HEK293 (cell line): ENCODE results near the gene TP53BP2.

Source experiments
- CTCF ChIA-PET: fragments of 350-600 bp; formaldehyde crosslinking; extraction: SDS; loops from one replicate; lab custom pipeline; 2021; ENCODE audit warnings: antibody characterized with exemption; lab: Yijun Ruan, JAX
- POLR2A ChIA-PET: fragments of 300-600 bp; formaldehyde crosslinking; extraction: SDS; loops from one replicate; lab custom pipeline; 2020; ENCODE audit warnings: antibody characterized with exemption, inconsistent platforms; lab: Yijun Ruan, JAX
- H3K27ac ChIP-seq: fragments of 200-500 bp; sonication (Bioruptor generic); 2 replicates; pipeline ENCODE4 v1.5.1; 2014; ENCODE audit warnings: low read depth, low read length, control low read depth, inconsistent platforms; ENCODE audit errors: extremely low read depth
- H3K36me3 ChIP-seq, 2 experiments: fragments of 200-500 bp in 1 of 2; sonication (Bioruptor generic) in 1 of 2; 1 replicate in 1 of 2; 2 replicates in 1 of 2; pipeline ENCODE4 v1.5.1; 2014 to 2017; ENCODE audit warnings: inconsistent platforms in 2 of 2, low read length in 2 of 2; ENCODE audit not compliant: control insufficient read depth in 2 of 2, insufficient read depth in 1 of 2
- H3K4me1 ChIP-seq: fragments of 200-500 bp; sonication (Bioruptor generic); 2 replicates; pipeline ENCODE4 v1.5.1; 2014; ENCODE audit warnings: mild to moderate bottlenecking, low read length, inconsistent platforms; ENCODE audit not compliant: control insufficient read depth, insufficient read depth
- H3K4me3 ChIP-seq: 2 replicates; pipeline ENCODE4 v1.5.1; 2011; ENCODE audit warnings: low read depth, mild to moderate bottlenecking, control low read depth, low read length, moderate library complexity
- H3K9me3 ChIP-seq: fragments of 200-500 bp; sonication (Bioruptor generic); 2 replicates; pipeline ENCODE4 v1.5.1; 2014; ENCODE audit warnings: low read depth, low read length, inconsistent platforms; ENCODE audit not compliant: control insufficient read depth, insufficient read depth
- EGR2 ChIP-seq: fragments of 450-650 bp; formaldehyde crosslinking; IDR thresholded peaks from 2 replicates; pipeline ENCODE4 v1.5.1; 2016; ENCODE audit warnings: low read depth, missing biosample characterization, missing genetic modification characterization
- MEIS1 ChIP-seq: sonication (generic); formaldehyde crosslinking; IDR thresholded peaks from 2 replicates; pipeline ENCODE4 v1.8.1; 2022; ENCODE audit warnings: missing genetic modification reagents, mild to moderate bottlenecking, borderline replicate concordance
- RBAK ChIP-seq: fragments of 450-650 bp; formaldehyde crosslinking; IDR thresholded peaks from 2 replicates; pipeline ENCODE4 v1.5.1; 2016; ENCODE audit warnings: missing biosample characterization, missing genetic modification characterization
- REPIN1 ChIP-seq: fragments of 450-650 bp; formaldehyde crosslinking; IDR thresholded peaks from 2 replicates; pipeline ENCODE4 v1.5.1; 2017; ENCODE audit warnings: missing biosample characterization, missing genetic modification characterization, low read depth
- SALL2 ChIP-seq: fragments of 450-650 bp; formaldehyde crosslinking; IDR thresholded peaks from 2 replicates; pipeline ENCODE4 v1.5.0; 2017; ENCODE audit warnings: missing biosample characterization, mild to moderate bottlenecking, missing genetic modification characterization, borderline replicate concordance
- SETDB1 ChIP-seq: IDR thresholded peaks from one replicate; pipeline ENCODE4 v1.6.1; 2017; ENCODE audit warnings: mild to moderate bottlenecking, low read length, moderate library complexity, mixed read lengths; ENCODE audit not compliant: insufficient read length
- TRIM28 ChIP-seq: IDR thresholded peaks from 2 replicates; pipeline ENCODE4 v1.6.1; 2011; ENCODE audit warnings: low read length, control low read depth, borderline replicate concordance
- ZBTB17 ChIP-seq: fragments of 450-650 bp; formaldehyde crosslinking; IDR thresholded peaks from 2 replicates; pipeline ENCODE4 v1.5.1; 2016; ENCODE audit warnings: missing biosample characterization, missing genetic modification characterization
- ZBTB48 ChIP-seq: fragments of 450-650 bp; formaldehyde crosslinking; IDR thresholded peaks from 2 replicates; pipeline ENCODE4 v1.5.1; 2016; ENCODE audit warnings: missing biosample characterization, missing genetic modification characterization
- ZFHX2 ChIP-seq: fragments of 450-650 bp; formaldehyde crosslinking; conservative IDR thresholded peaks from 2 replicates; pipeline ENCODE4 v1.5.1; 2016; ENCODE audit warnings: missing biosample characterization, missing genetic modification characterization
- ZNF157 ChIP-seq: fragments of 450-650 bp; formaldehyde crosslinking; IDR thresholded peaks from 2 replicates; pipeline ENCODE4 v1.5.1; 2016; ENCODE audit warnings: missing biosample characterization, missing genetic modification characterization
- ZNF2 ChIP-seq: fragments of 450-650 bp; formaldehyde crosslinking; IDR thresholded peaks from 2 replicates; pipeline ENCODE4 v1.5.1; 2016; ENCODE audit warnings: missing biosample characterization, missing genetic modification characterization
- ZNF223 ChIP-seq: fragments of 450-650 bp; formaldehyde crosslinking; IDR thresholded peaks from 2 replicates; pipeline ENCODE4 v1.5.1; 2016; ENCODE audit warnings: missing biosample characterization, missing genetic modification characterization
- ZNF335 ChIP-seq: fragments of 450-650 bp; formaldehyde crosslinking; conservative IDR thresholded peaks from 2 replicates; pipeline ENCODE4 v1.5.1; 2016; ENCODE audit warnings: missing biosample characterization, missing genetic modification characterization
- ZNF394 ChIP-seq: fragments of 450-650 bp; formaldehyde crosslinking; IDR thresholded peaks from 2 replicates; pipeline ENCODE4 v1.5.1; 2016; ENCODE audit warnings: missing biosample characterization, missing genetic modification characterization, mild to moderate bottlenecking, moderate library complexity, borderline replicate concordance
- ZNF48 ChIP-seq: fragments of 450-650 bp; formaldehyde crosslinking; IDR thresholded peaks from 2 replicates; pipeline ENCODE4 v1.5.1; 2016; ENCODE audit warnings: missing biosample characterization, missing genetic modification characterization
- ZNF521 ChIP-seq: fragments of 450-650 bp; formaldehyde crosslinking; IDR thresholded peaks from 2 replicates; pipeline ENCODE4 v1.5.1; 2017; ENCODE audit warnings: missing biosample characterization, mild to moderate bottlenecking, missing genetic modification characterization
- ZNF529 ChIP-seq: fragments of 450-650 bp; formaldehyde crosslinking; IDR thresholded peaks from 2 replicates; pipeline ENCODE4 v1.5.1; 2017; ENCODE audit warnings: missing genetic modification characterization, missing biosample characterization; ENCODE audit not compliant: insufficient replicate concordance
- ZNF600 ChIP-seq: fragments of 450-650 bp; formaldehyde crosslinking; IDR thresholded peaks from 2 replicates; pipeline ENCODE4 v1.5.1; 2016; ENCODE audit warnings: missing biosample characterization, missing genetic modification characterization
- ZNF660 ChIP-seq: fragments of 450-650 bp; IDR thresholded peaks from 2 replicates; pipeline ENCODE4 v1.5.1; 2018; ENCODE audit warnings: missing biosample characterization, mild to moderate bottlenecking, missing genetic modification characterization
- TF ChIP-seq, protein P1 (sequence below): fragments of 450-650 bp; IDR thresholded peaks from 2 replicates; pipeline ENCODE4 v1.5.1; 2018; ENCODE audit warnings: missing biosample characterization, missing genetic modification characterization
- TF ChIP-seq, protein P2 (sequence below): fragments of 450-650 bp; formaldehyde crosslinking; IDR thresholded peaks from 2 replicates; pipeline ENCODE4 v1.5.1; 2016; ENCODE audit warnings: missing biosample characterization, missing genetic modification characterization

The TP53BP2 gene

DNA sequence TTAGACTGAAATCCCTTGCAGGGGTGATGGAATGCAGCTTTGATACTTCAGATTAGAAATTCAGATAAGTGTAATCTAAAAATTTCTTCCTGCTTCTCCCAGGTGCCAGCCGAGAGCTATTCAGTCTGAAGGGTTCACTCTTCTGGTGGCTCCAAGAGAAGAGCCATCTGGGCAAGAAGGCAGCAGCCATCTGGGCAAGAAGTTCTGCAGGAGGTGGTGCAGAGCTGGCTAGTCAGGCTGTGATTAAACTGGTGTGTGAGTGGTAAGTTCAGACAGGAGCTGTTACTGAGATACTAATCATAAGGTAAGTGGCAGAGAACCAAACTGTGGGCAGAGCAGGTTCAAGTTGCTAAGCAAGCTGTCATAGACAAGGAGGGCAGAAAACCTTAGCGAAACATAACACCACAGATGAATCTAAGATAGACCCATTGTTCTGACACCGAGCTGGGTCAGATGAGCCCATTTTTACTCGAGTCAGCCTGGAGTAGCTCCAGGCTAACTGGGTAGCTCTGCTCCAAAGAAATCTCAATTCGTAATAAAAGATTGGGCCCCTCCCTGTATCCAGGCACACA, 14.4 kb upstream of the TP53BP2 start:
- TF ChIP-seq ZNF2 (tag by site-specific recombination) (no peak), ZNF335 (tag by site-specific recombination) (no peak), SETDB1 (no peak), REPIN1 (no peak), ZBTB17 (tag by site-specific recombination) (peak; percentile 80), ZNF529 (no peak), RBAK (no peak), ZNF600 (tag by site-specific recombination) (peak; percentile 90), ZNF223 (no peak), TRIM28 (peak; percentile 74; the same call in 1 of the 2 replicates), ZNF660 (no peak), ZNF521 (tag by site-specific recombination) (no peak)
- TF ChIP-seq, protein P1, sequence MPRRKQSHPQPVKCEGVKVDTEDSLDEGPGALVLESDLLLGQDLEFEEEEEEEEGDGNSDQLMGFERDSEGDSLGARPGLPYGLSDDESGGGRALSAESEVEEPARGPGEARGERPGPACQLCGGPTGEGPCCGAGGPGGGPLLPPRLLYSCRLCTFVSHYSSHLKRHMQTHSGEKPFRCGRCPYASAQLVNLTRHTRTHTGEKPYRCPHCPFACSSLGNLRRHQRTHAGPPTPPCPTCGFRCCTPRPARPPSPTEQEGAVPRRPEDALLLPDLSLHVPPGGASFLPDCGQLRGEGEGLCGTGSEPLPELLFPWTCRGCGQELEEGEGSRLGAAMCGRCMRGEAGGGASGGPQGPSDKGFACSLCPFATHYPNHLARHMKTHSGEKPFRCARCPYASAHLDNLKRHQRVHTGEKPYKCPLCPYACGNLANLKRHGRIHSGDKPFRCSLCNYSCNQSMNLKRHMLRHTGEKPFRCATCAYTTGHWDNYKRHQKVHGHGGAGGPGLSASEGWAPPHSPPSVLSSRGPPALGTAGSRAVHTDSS (tag by site-specific recombination) = no peak
- Histone ChIP-seq H3K4me1 (peaks cover 9% of the 10 kb centered on the region), H3K27ac (no peak overlapping the region), H3K9me3 (no peaks in the 10 kb centered on the region), H3K4me3 (no peak overlapping the region), H3K36me3 (no peaks in the 10 kb centered on the region)
- CTCF ChIA-PET = interaction anchor here (0.9 kb wide), 2 partner anchors 9 to 12 kb away, joined by 3 to 4 read pairs; no protein-coding TSS in a partner anchor
- POLR2A ChIA-PET = interaction anchor here (0.8 to 3.2 kb wide), 2 partner anchors 10 to 14 kb away, joined by 3 to 21 read pairs; partner anchors contain the start of gene TP53BP2

DNA sequence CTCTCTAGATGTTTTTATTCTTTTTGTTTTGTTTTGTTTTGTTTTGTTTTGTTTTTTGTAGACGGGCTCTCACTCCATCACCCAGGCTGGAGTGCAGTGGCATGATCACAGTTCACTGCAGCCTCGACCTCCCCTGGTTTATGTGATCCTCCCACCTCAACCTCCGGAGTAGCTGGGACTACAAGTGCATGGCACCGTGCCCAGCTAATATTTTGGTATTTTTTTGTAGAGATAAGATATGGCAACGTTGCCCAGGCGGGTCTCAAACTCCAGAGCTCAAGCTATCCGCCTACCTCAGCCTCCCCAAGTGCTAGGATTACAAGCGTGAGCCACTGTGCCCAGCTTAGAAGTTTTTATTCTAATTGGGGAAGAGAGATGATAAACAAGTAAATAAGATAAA, 13.3 kb upstream of the TP53BP2 start:
- Histone ChIP-seq H3K36me3 (no peaks in the 10 kb centered on the region), H3K4me3 (no peak overlapping the region), H3K27ac (no peak overlapping the region), H3K4me1 (peaks cover 9% of the 10 kb centered on the region), H3K9me3 (no peaks in the 10 kb centered on the region)
- ChIA-PET CTCF (interaction anchor here (0.6 to 1.8 kb wide), 5 partner anchors 9 to 475 kb away, joined by 3 to 12 read pairs (median 3); no protein-coding TSS in a partner anchor), POLR2A (interaction anchor here (3.2 kb wide), 1 partner anchor 13 kb away, joined by 21 read pairs; the partner anchor contains the start of gene TP53BP2)
- TF ChIP-seq SALL2 (no peak), ZFHX2 (tag by site-specific recombination) (peak; percentile 78), ZBTB48 (tag by site-specific recombination) (0 out of 2 replicates have a peak, but pooled peaks have one; percentile 49), ZNF157 (tag by site-specific recombination) (no peak), ZNF394 (tag by site-specific recombination) (peak; percentile 48; the same call in 1 of the 2 replicates), ZNF48 (tag by site-specific recombination) (no peak), MEIS1 (CRISPR knock-in tag) (no peak), EGR2 (tag by site-specific recombination) (peak; percentile 65; the same call in 1 of the 2 replicates)
- TF ChIP-seq, protein P2, sequence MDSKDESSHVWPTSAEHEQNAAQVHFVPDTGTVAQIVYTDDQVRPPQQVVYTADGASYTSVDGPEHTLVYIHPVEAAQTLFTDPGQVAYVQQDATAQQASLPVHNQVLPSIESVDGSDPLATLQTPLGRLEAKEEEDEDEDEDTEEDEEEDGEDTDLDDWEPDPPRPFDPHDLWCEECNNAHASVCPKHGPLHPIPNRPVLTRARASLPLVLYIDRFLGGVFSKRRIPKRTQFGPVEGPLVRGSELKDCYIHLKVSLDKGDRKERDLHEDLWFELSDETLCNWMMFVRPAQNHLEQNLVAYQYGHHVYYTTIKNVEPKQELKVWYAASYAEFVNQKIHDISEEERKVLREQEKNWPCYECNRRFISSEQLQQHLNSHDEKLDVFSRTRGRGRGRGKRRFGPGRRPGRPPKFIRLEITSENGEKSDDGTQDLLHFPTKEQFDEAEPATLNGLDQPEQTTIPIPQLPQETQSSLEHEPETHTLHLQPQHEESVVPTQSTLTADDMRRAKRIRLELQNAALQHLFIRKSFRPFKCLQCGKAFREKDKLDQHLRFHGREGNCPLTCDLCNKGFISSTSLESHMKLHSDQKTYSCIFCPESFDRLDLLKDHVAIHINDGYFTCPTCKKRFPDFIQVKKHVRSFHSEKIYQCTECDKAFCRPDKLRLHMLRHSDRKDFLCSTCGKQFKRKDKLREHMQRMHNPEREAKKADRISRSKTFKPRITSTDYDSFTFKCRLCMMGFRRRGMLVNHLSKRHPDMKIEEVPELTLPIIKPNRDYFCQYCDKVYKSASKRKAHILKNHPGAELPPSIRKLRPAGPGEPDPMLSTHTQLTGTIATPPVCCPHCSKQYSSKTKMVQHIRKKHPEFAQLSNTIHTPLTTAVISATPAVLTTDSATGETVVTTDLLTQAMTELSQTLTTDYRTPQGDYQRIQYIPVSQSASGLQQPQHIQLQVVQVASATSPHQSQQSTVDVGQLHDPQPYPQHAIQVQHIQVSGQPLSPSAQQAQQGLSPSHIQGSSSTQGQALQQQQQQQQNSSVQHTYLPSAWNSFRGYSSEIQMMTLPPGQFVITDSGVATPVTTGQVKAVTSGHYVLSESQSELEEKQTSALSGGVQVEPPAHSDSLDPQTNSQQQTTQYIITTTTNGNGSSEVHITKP (tag by site-specific recombination) = 0 out of 2 replicates have a peak, but pooled peaks have one; percentile 33
